GM21529 (cell line): ENCODE data around the gene MON2.
"Not testable (repeated sequence)": the region's sequence is repeated elsewhere in the genome, so short reads cannot be mapped to it uniquely, and the experiment has no call there.

ENCODE experiments used
- ATAC-seq: cut with Tn5 transposase; IDR thresholded peaks from one replicate; pipeline ENCODE4 v1.9.1; 2021; ENCODE audit not compliant: unreplicated experiment

MON2 gene

DNA sequence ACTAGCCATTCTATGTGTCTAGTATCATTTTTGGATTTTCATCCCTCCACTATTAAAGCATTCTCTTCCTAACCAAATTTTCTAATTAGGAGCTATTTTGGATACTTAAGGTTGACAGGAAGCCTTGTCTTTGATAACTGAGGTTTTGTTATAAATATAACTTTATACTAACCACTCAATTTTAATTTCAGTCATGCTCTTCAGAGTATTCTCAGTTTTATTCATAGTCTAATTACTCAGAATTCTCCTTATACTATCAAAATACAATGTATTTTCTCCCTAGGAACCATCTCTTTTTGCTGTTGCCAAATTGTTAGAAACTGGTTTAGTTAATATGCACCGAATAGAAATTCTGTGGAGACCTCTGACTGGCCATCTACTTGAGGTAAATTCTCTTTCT, 76.2 kb downstream of the MON2 start:
- ATAC-seq, result no peak

GRCh38 chr12:62543324-62543723, 76.7 kb downstream of the MON2 start:
- no peak for ATAC-seq

- ATAC-seq, result no peak
Observed at GRCh38 chr12:62543741-62544140, 77.1 kb downstream of the MON2 start.

DNA sequence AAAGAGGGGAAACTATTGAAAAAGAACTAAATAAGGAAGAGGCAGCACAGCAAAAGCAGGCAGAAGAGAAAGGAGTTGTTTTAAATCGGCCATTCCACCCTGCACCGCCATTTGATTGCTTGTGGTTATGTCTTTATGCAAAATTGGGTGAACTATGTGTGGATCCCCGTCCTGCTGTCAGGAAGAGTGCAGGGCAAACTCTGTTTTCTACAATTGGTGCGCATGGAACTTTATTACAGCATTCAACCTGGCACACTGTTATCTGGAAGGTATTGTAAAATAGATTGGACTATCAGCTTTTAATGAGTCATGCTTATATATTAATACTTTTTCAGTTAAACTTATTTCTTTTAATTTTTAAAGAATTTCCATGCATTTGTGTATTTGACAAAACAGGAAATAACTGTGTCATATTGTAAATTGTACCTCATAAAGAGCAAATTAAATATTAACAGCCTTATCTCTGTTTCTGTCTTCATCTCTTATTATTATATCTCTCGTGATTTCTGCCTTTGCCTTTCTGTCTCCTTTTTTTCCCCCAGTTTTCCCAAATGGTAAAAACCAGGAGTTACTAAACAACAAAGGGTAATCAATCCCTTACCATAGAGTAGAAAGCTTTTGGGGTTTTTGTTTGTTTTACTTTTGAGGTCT, 86.4 kb downstream of the MON2 start:
- ATAC-seq, result no peak

- ATAC-seq, result not testable (repeated sequence)
Observed at GRCh38 chr12:62559366-62559765, 92.7 kb downstream of the MON2 start.

DNA sequence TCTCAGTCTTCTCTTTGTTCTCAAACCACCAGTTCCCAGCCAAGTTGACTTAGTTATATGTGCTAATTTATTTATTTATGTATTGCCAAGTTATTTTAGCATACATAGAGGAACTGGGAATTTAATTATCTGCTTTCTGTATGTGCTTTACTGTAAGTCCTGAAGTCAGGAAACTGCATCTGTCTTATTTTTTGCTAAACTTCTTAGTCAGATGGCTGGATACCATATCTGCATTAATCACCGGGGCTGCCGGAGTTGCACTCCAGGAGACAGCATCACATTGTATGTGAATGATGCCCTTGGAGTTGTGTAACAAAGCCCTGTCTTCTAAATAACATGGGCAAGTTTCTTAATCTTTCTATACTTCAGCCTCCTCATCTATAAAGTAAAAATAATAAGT, 96.2 kb downstream of the MON2 start:
- no peak for ATAC-seq

GRCh38 chr12:62575036-62575435, 108.4 kb downstream of the MON2 start:
- peak; percentile 61 for ATAC-seq

DNA sequence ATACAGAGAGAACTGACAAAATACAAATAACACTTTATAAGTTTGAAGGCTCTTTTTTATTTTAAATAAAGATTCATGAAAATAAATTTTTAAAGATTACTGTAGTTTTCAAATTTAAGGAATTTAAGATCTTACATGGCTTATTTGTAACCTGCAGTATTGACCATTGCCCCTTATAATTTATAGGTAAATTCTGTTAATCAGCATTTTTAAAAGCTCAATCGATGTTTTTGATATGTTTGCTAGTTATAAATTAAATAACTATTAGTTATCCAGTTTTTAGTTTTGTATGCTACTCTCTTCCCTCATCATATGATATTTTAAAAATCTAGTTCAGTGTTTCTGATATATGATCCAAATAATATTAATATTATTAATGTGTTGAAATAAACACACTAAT, 109.9 kb downstream of the MON2 start:
- ATAC-seq, result no peak

DNA sequence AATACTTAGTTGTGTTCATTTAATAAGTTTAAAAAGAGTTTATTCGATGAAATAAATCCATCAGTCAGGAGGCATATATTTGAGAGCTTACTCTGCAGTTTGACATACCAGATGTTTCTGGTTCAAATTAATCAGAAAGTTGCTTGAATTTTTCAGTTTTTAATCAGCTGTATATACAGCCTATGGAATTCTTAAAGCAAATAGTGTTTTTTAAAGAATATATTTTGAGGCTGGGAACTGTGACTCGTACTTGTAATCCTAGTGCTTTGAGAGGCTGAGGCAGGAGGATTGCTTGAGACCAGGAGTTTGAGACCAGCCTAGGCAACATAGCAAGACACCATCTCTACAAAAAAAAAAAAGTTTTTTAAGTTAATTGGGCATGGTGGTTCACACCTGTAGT, 112.1 kb downstream of the MON2 start:
- no peak for ATAC-seq

DNA sequence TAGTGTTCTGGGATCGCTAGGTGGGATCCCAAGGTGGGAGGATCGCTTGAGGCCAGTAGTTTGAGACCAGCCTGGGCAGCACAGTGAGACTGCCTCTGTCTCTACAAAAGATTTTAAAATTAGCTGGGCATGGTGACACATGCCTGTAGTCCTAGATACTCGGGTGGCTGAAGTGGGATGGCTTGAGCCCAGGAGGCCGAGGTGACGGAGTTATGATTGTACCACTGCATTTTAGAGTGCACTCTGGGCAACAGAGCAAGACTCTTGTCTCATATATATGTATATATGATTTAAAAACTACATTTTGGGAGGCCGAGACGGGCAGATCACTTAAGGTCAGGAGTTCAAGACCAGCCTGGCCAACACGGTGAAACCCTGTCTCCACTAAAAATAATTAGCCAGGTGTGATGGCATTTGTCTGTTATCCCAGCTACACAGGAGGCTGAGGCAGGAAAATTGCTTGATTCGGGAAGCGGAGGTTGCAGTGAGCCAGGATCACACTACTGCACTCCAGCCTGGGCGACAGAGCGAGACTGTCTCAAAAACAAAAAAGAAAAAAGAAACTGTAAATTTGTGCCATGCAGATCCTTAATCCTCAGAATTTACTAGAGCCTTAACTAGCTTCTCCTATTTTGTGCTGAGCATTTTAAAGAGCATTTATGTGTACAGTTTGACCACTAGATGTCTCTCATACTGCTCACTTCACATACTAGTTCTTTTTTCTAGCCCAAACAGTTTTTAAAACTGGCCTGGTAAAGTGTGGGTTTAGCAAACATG, 114.8 kb downstream of the MON2 start:
- no peak for ATAC-seq

GRCh38 chr12:62582065-62582366, 115.4 kb downstream of the MON2 start:
- no peak for ATAC-seq

DNA sequence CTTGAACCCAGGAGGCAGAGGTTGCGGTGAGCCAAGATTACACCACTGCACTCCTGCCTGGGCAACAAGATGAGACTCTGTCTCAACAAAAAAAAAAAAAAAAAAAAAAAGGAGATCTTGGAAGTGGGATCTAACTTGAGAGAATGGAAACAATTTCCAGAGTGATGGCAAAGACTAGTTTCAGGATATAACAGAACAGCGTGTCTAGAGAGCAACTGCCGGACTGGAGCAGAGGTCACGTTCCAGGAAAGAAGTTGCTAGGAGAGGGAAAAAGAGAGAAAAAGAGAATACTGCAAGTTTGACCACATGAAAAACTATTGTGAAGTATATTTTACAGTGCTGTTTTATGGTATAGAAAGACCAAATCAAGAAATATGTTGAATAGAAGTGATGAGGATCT, 118.0 kb downstream of the MON2 start:
- no peak for ATAC-seq

- no peak for ATAC-seq
Observed at GRCh38 chr12:62586850-62587249, 120.2 kb downstream of the MON2 start.

DNA sequence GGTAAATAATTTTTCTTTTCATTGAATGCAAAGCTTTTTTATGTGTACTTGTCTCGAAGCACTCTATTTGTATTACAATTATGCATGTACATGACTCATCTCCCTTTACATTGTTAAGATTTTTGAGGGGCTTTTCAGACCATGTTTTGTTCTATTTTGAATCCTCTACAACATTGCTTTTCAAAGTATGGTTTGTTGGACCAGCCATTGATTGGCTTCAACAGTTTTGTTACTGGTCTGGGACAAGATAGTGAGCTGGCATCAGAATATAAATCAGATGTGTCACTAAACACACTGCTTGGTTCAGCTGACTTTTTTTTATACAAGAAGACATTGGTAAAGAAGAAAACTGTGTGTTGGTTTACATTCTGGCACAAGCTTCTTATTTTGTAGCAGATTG, 122.3 kb downstream of the MON2 start:
- ATAC-seq, result no peak

DNA sequence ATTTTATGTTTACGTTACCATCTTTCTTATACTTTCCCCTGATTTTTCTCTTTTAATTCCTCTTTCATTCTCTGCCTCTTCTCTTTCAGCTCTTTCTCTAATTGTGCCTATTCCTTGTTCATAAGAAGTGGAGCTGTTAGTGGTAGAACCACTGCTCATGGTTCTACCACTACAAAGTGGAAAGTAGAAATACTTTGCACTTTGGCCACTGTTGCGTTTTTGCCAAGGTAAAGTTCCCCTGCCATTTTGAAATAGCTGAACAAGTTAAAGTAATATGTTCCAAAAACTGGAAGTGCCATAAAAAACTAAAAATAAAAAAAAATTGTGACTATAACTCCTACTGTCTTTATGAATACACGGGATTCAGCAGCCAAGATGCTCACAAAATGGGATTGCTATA, 130.6 kb downstream of the MON2 start:
- ATAC-seq, result no peak

DNA sequence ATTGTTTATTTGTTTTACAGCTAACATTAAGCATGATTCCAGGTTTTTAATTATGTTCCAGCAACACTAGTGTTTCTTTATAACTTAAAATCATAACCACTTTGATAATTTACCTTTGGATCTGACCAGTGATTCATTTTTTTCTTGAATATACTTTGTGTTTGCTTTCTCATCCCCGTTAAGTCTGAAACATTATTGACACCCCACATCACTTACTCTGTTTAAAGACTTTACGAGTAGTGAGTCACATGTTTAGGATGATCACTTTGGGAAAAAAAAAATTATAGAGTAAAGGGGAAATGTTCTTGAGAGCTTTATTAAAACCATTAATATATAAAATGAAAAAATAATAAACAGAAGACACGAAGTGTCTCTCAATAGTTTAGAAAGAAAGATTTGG, 132.2 kb downstream of the MON2 start:
- no peak for ATAC-seq

GRCh38 chr12:62599854-62600437, 133.3 kb downstream of the MON2 start:
- no peak for ATAC-seq

DNA sequence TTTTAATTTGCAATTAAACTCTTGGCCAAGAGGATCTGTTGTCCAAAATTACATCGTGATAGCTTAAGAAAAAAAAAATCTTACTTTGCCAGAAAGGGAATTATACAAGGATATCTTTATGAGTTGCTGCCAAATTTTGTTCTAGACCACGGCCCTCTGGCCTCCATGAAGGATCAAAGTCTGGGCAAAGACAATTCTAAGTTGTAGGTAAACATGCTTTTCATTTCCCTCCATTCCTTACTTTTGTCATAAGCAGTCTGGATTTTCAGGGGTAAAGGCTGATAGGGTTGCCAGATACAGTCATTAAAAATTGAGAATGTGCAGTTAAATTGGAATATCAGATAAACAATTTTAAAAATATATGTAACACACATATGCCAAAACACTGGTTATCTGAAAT, 135.1 kb downstream of the MON2 start:
- no peak for ATAC-seq

GRCh38 chr12:62602255-62603060, 135.8 kb downstream of the MON2 start:
- peak; percentile 70 for ATAC-seq

- ATAC-seq, result peak; percentile 70
Observed at GRCh38 chr12:62603061-62603810, 136.6 kb downstream of the MON2 start.

- ATAC-seq, result no peak
Observed at GRCh38 chr12:62603811-62604098, 137.1 kb downstream of the MON2 start.
